ENCODE data around the gene KRT83.

GRCh38 chr12:52341066-52341580 is 19.9 kb upstream of the KRT83 start:
- TF ChIP-seq MTA3 (CRISPR knock-in tag; IDR thresholded peaks at IDR 0.05) (no peak), ZNF18 (CRISPR knock-in tag; IDR thresholded peaks at IDR 0.05; ENCODE audit: insufficient replicate concordance) (no peak), SMARCC2 (IDR thresholded peaks at IDR 0.05) (no peak), HMGXB3 (CRISPR knock-in tag; IDR thresholded peaks at IDR 0.05; ENCODE audit: borderline replicate concordance) (no peak), ZNF232 (CRISPR knock-in tag; IDR thresholded peaks at IDR 0.05; ENCODE audit: borderline replicate concordance) (no peak), MAZ (IDR thresholded peaks at IDR 0.05; ENCODE audit: borderline replicate concordance, low read depth, low read length) (no peak), MAZ (CRISPR knock-in tag; IDR thresholded peaks at IDR 0.05; ENCODE audit: low read depth) (no peak)

All from HepG2 (cell line).